RWPE1 (cell line): ENCODE data around the gene MRPL4.

Experiments
- CTCF ChIA-PET: fragments of 350-600 bp; sonication (Branson Sonifier 250); formaldehyde crosslinking; extraction: SDS; loops from one replicate; lab custom pipeline; 2021; lab: Yijun Ruan, JAX
- POLR2A ChIA-PET: fragments of 400-600 bp; formaldehyde crosslinking; extraction: SDS; loops from one replicate; lab custom pipeline; 2020; ENCODE audit warnings: antibody characterized with exemption; ENCODE audit not compliant: low non-redundant PET; lab: Yijun Ruan, JAX
- DNase-seq: peaks from one replicate; pipeline ENCODE4 v3.0.0; 2012; ENCODE audit warnings: low spot score
- H3K27ac ChIP-seq: fragments of 450-650 bp; 2 replicates; pipeline ENCODE4 v1.5.1; 2017
- TF ChIP-seq, protein P1 (sequence below): fragments of 450-650 bp; conservative IDR thresholded peaks from 2 replicates; pipeline ENCODE4 v1.5.1; 2017; ENCODE audit warnings: low read depth, mild to moderate bottlenecking

The MRPL4 gene

DNA sequence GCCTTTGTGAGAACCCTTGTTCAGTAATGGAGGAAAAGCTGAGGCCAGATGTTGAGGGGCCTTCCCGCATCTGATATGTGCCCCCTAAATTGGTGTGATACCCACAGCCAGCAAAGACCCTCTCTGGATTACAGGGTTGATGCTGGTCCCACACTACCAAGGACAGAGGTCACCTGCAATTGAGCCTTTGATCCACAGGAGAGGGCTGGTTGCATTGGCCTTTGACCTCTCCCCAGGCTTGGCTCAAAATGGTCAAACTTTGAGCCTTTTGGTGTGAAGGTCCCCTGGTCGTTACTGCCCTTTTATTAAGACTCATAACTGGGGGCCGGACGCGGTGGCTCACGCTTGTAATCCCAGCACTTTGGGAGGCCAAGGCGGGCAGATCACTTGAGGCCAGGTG, 8.4 kb upstream of the MRPL4 start:
- no peak overlapping the region for H3K27ac ChIP-seq
- ChIA-PET POLR2A (interaction anchor here (0.7 kb wide), 1 partner anchor 127 kb away, joined by 9 read pairs; no protein-coding TSS in a partner anchor), CTCF (interaction anchor here (0.7 kb wide), 1 partner anchor 8 kb away, joined by 3 read pairs; no protein-coding TSS in a partner anchor)
- TF ChIP-seq, protein P1, sequence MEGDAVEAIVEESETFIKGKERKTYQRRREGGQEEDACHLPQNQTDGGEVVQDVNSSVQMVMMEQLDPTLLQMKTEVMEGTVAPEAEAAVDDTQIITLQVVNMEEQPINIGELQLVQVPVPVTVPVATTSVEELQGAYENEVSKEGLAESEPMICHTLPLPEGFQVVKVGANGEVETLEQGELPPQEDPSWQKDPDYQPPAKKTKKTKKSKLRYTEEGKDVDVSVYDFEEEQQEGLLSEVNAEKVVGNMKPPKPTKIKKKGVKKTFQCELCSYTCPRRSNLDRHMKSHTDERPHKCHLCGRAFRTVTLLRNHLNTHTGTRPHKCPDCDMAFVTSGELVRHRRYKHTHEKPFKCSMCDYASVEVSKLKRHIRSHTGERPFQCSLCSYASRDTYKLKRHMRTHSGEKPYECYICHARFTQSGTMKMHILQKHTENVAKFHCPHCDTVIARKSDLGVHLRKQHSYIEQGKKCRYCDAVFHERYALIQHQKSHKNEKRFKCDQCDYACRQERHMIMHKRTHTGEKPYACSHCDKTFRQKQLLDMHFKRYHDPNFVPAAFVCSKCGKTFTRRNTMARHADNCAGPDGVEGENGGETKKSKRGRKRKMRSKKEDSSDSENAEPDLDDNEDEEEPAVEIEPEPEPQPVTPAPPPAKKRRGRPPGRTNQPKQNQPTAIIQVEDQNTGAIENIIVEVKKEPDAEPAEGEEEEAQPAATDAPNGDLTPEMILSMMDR: no peak
- no peak for DNase-seq

- ChIA-PET POLR2A (interaction anchor here (0.6 kb wide), 1 partner anchor 275 kb away, joined by 6 read pairs; no protein-coding TSS in a partner anchor), CTCF (interaction anchor here (0.6 to 1.4 kb wide), 3 partner anchors 10 to 19 kb away, joined by 3 to 4 read pairs (median 4); no protein-coding TSS in a partner anchor)
- no peak overlapping the region for H3K27ac ChIP-seq
- TF ChIP-seq, protein P1: no peak
- DNase-seq: no peak
These were observed 6.7 kb upstream of the MRPL4 start for GRCh38 chr19:10245189-10245939.

- TF ChIP-seq, protein P1: no peak
- ChIA-PET POLR2A (no interaction called here), CTCF (interaction anchor here (0.6 to 1.4 kb wide), 2 partner anchors 12 to 177 kb away, joined by 3 to 4 read pairs; no protein-coding TSS in a partner anchor)
- no peak for DNase-seq
- no peak overlapping the region for H3K27ac ChIP-seq
These were observed 5.5 kb upstream of the MRPL4 start for GRCh38 chr19:10246511-10246910.

DNA sequence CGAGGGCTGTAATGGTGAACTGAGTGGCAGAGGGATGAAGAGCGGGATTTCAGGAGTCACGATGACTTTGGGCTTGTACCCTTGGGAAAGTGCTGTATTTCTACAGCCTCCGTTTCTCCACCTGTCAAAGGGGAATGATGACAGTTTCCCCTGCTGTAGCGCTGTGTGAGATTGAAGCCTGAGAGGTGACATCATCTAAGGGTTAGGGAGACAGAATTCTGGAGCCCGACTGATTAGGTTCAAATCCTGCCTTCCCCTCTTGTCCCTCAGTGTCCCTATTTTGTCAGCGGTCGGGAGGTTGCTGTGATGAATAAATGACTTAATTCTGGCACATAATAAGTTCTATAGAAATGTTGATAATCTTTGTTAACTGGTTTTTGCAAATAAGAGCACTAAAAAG, 693 bp downstream of the MRPL4 start:
- no peak for DNase-seq
- ChIA-PET CTCF (no interaction called here), POLR2A (interaction anchor here (0.6 kb wide), 1 partner anchor 1326 kb away, joined by 5 read pairs; no protein-coding TSS in a partner anchor)
- TF ChIP-seq, protein P1: no peak
- H3K27ac ChIP-seq: peak overlapping the region; percentile 79

DNA sequence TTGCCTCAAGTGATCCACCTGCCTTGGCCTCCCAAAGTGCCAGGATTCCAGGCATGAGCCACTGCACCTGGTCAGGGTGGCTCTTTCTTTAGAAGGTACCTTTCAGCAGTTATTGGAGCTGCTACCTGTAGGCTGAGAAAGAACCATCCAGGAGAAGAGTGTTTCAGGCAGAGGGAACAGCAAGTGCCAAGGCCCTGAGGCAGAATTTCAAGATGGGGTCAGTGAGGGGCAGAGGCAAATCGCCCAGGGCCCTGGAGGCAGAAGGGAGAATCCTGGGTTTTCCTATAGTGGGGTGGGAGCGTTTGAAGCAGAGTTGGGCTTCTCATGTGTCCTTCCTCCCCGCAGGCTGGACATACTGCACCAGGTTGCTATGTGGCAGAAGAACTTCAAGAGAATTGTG, 2.2 kb downstream of the MRPL4 start:
- TF ChIP-seq, protein P1: no peak
- ChIA-PET CTCF (no interaction called here), POLR2A (no interaction called here)
- DNase-seq: no peak
- no peak overlapping the region for H3K27ac ChIP-seq

- TF ChIP-seq, protein P1: no peak
These were observed 3.3 kb downstream of the MRPL4 start for GRCh38 chr19:10255358-10255757.

More at GRCh38 chr19:10255358-10255757, 3.3 kb downstream of the MRPL4 start:
- ChIA-PET CTCF (interaction anchor here (0.7 kb wide), 1 partner anchor 148 kb away, joined by 4 read pairs; no protein-coding TSS in a partner anchor), POLR2A (no interaction called here)
- DNase-seq: no peak
- peak overlapping the region; percentile 23; the same call in 1 of the 2 replicates for H3K27ac ChIP-seq
